GM11168 (cell line): ENCODE results near the gene ZNF654.

Source experiments
- in situ Hi-C: fragments of 300-500 bp; cut with MboI; formaldehyde crosslinking; loops from one replicate; pipeline ENCODE4 v1.12.0; 2022; ENCODE audit warnings: low sequenced_read_pairs; ENCODE audit not compliant: unreplicated experiment

Gene ZNF654

DNA sequence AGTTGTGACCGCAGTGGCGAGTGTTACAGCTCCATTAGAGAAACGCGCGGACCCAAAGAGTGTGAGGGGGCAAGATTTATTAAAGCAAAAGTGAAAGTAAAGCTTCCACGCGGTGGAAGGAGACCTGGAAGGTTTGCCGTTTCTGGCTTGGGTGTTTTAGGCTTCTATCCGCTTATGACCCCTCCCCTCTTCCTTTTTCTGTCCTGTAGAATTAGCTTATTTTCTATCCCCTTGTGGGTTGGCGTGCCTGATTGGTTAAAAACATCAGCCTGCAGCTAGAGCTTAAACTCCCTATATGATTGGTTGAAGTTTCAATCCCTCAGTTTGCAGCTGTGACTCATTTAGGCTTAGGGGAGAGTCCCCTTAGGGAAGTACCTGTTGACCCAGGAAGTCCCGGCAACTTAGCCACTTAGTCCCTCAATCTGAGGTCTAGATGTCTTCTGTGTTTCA lies 130.3 kb downstream of the ZNF654 start:
- in situ Hi-C loops: no loop called here

DNA sequence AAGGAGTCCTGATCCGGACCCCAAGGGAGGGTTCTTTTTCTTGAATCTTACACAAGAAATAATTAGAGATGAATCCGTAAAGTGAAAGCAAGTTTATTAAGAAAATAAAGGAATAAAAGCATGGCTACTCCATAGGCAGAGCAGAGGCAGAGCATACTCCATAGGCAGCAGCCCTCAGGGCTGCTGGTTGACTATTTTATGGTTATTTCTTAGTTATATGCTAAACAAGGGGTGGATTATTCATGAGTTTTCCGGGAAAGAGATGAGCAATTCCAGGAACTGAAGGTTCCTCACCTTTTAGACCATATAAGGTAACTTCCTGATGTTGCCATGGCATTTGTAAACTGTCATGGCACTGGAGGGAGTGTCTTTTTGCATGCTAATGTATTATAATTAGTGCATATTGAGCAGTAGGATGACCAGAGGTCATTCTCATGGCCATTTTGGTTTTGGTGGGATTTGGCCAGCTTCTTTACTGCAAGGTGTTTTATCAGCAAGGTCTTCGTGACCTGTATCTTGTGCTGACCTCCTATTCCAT lies 132.9 kb downstream of the ZNF654 start:
- in situ Hi-C loops: no loop called here

- in situ Hi-C loops: no loop called here
Measured at GRCh38 chr3:88192631-88193030, 133.6 kb downstream of the ZNF654 start.
